SW480 (cell line): ENCODE results near the gene RBMS3.
"Not testable (repeated sequence)": the region's sequence is repeated elsewhere in the genome, so short reads cannot be mapped to it uniquely, and the experiment has no call there.

Source experiments
- DNase-seq: peaks from one replicate; pipeline ENCODE4 v3.0.0-alpha.2; 2016; ENCODE audit warnings: low spot score

The RBMS3 gene

DNA sequence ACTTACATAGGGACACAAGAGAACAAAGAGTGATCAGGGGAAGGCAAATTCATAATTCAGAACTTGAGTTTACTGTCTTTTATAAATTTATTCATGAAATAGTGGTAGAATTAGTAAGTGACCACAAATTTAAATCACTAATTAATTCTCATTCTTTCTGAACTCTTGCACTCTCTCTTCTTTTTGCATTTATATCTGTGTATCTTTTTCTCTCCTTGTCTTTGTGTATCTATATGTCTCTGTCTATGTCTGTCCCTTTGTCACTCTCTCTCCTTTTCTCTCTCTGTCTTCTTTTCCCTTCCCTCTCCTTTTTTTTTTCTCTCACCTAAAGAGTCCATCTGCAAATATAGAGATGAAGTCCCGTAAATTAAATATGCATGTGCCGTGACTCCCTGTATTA lies 31.5 kb downstream of the RBMS3 start:
- no peak for DNase-seq

DNA sequence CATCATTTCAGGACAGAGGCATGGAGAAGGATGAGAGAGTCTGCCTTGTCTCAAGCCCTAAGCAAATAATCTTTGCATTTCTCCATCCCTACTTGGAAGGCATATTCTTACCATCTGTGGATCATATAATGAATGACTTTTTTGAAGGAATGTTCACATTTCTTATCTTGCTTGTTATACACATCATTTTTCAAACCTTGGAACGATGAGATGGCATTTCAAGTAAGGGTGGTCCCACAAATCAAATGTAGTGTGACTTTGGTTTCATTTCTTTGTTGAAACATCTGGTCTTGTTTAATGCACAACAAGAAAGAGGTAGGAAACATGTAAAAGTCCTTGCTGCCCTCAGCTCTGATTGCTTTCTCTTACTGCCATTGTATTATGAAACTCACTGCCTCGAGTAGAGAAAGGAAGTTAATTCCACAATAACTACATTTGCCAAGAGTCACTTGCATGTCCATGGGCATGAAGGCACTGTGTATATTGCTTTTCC lies 32.1 kb downstream of the RBMS3 start:
- no peak for DNase-seq

DNA sequence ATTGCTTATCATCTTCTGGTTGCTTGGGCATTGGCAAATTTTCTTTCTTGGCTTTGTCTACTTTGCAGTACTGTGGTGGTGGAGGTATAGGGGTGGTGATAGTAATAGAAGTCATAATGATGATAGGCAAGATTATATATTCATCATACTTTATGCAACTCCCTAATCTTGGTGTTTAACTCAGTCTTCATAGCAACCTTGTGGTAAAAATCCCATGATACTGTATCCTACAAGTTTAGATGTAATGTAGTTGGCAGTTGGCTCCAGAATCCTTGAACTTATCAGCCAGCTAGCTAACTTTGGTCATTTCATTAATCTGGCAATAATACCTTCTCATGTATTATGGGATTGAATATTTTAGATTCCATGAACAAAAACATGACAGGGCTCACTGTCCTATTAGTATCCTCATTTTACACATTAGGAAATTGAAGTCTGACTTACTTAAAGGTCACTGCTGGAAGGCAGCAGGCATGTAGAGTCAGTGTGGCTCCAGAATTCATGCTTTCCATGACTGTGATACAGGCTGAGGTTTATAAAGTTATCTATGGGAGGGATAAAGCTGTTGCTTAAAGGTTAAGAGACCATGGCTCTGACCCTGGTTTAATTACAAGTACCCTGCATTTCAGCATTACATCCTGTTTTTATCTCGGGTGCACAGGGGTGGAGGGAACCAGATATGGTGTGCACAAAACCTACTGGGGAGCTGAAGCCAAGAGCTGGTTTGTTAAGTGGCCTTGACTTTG lies 33.3 kb downstream of the RBMS3 start:
- no peak for DNase-seq

- no peak for DNase-seq
These were observed 33.8 kb downstream of the RBMS3 start for GRCh38 chr3:29314727-29315088.

- no peak for DNase-seq
These were observed 36.8 kb downstream of the RBMS3 start for GRCh38 chr3:29317659-29318173.

DNA sequence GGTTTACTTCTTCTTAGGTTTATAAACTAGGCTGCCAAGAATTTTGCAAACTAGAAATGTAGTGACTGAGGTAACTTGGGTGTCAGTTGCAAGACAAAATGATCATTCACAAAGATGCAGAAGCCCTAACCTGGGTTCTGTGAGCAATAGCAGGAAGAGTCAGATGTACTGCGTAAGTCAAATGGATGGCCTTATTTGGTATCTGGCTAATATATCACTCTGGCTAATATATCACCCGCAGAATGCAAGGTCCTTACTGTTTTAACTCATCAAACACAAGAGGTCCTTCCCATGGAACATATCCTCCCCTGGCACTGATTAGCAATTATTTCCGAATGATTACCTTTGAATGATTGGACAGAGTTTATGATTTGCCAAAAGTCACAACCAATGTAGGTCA lies 37.4 kb downstream of the RBMS3 start:
- no peak for DNase-seq

- no peak for DNase-seq
These were observed 38.4 kb downstream of the RBMS3 start for GRCh38 chr3:29319262-29319661.

GRCh38 chr3:29319798-29320197 lies 38.9 kb downstream of the RBMS3 start:
- no peak for DNase-seq

DNA sequence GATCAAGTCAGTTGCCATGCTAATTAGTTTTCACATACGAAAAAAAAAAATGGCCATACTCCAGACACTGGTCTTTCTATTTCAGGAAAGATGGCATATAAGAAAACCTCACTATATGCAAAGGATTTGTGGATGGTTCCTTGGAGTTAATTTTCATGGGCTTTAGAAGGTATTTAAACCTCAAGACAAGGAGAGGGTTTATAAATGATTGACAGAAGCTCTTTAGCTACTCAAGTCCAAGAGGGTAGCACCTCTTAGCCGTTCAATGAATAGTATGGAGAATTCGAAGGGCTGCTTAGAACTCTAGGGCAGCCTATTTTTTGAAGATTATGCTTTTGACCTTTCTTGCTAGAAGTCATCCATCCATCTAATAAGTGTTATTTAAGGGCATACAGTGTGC lies 41.7 kb downstream of the RBMS3 start:
- DNase-seq, result no peak

DNA sequence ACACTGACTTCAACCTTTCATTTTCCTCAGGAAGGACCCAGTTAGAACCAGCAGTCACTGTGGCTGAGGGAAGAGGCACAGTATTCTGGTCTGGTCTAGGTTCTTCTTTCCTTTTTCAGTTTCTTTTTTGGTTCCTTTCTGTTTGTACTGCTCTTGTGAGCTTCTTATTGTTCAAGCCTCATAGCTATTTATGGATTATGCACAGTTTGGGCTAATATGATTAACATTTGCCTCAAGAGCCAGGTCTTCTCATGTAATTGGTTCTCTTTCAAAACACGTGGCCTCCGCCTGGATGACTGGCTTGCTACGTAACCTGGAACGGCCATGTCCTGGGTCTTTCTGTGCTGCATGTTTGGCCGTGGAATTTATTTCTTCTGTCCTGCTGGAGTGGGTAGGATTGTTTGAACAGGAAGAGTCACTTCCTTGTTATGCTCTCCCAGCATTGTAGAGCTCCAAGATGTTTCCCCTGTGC lies 43.3 kb downstream of the RBMS3 start:
- DNase-seq, result no peak

DNA sequence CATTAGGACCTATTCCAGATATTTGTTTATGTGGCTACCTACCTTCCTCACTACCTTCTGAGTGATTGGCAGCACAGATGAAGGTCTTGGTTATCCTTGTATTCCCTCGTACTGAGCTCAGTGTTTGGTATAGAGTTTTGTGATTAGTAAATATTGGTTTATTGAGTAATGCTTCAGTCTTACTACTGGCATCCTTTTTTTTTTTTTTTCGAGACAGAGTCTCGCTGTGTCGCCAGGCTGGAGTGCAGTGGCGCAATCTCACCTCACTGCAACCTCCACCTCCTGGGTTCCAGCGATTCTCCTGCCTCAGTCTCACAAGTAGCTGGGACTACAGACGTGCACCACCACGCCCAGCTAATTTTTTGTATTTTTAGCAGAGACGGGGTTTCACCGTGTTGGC lies 45.7 kb downstream of the RBMS3 start:
- not testable (repeated sequence) for DNase-seq

DNA sequence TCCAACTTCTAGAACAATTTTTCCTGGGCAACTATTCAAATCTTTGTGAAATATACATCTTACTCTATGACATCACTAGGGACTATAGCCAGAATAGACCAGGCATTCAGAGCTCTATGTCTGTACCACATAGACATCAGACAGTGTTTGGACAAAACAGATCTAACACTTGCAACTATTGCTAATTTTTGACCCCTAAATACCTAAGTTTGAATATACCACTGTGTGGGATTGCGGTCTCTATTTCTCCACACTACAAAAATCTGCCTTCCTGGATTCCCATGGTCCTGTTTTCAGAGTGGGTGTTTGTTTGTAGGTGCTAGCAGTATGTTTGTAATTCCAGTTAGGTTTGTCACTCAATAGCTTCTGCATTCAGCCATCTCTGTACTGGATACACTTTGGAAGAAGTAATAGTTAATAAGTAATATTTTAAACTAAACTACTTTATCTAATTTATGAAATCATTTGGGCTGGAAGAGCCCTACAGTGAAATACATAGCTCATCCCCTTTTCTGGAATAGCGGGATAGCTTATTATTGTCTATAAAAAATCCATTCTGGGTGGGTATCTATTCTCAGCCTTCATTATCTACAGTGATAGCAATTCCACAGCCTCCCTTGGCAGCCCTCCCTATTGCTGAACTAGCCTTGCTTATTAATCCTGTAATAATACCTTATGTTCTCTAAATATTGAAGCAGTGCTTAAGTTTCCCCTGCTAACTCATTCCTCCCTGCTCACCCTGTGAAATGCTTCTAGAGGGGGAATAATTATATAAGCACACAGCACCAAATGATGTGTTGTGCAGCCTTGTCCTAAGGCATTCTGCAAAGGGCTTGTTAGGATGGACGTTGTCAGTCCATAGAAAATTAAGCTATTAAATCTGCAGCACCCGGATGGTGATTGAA lies 49.4 kb downstream of the RBMS3 start:
- no peak for DNase-seq

GRCh38 chr3:29331035-29331434 lies 50.2 kb downstream of the RBMS3 start:
- DNase-seq, result no peak

DNA sequence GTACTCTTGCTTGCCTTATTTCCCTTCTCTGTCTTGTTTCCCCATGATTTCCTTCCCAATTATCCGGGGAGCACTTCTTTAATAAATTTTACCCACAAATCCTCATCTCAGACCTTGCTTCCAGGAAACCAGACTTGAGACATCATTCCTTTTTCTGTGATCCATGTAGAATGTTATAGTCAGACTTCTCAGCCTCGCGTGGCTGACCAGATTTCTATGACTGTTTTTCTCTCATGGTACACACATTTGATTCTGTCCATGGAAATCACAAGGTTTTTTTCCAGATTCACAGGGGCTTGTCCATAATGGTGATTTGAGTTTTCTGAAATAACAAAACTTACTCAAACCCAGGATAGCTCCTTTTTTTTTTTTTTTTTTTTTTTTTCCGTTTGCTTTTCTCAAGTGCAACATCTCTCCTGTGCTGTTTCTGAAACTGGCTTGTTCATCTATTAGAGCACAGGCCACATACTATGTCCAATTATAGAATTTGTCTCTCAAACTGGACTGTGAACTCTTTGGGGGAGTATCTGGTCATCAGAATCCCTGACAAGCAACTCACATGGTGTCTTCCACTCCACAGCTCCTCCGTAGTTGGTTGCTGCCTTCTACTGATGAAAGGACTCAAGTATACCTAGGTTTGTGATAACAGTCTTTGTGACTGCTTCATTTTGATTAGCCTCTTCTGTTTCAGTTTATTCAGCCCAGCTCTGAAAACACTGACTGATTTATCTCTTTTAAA lies 50.8 kb downstream of the RBMS3 start:
- no peak for DNase-seq

DNA sequence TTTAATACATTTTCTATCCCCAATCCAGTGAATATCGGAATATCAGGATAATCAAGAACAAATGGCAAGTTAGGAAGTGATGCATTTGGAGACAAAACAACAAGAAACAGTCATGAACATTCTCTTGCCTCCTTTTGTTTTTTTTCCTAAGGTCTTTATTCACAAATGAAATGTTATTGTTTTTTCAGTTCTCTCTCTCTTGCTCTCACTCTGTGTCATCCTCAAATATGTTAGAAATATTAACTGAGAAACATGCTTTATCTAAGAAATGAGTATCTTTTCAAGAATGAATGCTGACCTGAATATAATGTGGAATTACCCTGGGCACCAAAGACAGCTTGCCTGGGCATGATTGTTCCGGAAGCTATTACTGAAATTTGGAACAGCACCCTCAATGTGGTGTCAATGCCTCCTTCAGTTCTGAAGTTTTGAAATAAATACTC lies 51.3 kb downstream of the RBMS3 start:
- DNase-seq, result no peak

- no peak for DNase-seq
These were observed 52.7 kb downstream of the RBMS3 start for GRCh38 chr3:29333576-29333975.

GRCh38 chr3:29334706-29335105 lies 53.8 kb downstream of the RBMS3 start:
- DNase-seq, result no peak

DNA sequence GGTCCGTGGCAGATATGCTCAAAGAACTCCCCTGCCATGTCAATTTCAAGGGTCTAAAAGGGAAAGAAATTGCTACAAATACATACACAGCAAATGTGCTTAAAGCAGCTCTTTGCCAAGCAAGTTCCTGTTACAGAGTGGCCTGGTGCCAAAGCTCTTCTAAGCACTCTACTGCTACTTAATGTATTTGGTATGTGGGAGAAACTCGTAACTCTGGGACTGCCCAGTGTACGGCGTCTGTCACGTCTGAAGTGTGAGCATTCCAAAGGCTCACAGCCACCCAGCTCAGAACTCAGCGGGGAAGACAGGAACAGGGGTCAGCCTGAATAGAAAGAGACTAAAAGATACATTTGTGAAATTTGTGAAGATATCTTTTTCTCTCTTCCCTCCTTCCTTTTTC lies 54.6 kb downstream of the RBMS3 start:
- no peak for DNase-seq

DNA sequence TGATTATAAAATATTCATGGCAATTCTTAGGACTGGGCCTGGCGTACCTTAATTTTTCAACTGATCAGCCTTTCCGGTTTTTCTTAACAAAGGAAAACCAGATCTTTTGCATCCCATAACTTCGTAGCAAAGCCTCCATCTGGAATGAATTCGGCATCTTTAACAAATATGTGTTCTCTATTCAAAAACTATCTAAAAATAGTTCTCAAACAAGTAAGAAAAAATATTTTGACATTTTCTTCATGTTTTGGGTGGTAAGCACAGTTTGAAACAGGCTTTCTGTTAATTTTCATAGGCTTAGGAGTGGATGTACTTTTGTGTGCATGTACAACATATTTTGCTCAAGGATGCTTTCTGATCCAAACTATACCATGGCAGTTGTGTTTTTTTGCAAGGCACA lies 55.1 kb downstream of the RBMS3 start:
- DNase-seq, result no peak

- no peak for DNase-seq
These were observed 56.7 kb downstream of the RBMS3 start for GRCh38 chr3:29337565-29337964.

DNA sequence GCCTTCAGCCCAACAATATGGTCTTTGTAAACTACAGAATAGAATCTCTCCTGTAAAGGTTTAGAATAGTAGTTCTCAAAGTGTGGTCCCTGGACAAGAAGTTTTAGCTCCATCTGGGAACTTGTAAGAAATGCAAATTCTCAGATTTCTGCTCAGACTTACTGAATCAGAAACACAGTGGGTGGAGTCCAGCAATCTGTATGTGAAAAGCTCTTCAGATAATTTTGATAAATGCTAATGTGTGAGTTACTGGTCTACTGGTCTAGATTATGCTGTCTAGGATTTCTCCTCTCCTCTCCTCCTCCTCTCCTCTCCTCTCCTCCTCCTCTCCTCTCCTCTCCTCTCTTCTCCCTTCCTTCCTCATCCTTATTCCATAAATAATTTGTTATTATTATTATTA lies 57.5 kb downstream of the RBMS3 start:
- DNase-seq, result no peak
